GM23248 (cell line): ENCODE measurements around the gene FREY1.

Experiments used
- EZH2 ChIP-seq: fragments of 200-600 bp; sonication (generic); IDR thresholded peaks from 2 replicates; pipeline ENCODE4 v1.6.1; 2018; ENCODE audit warnings: antibody characterized with exemption, mild to moderate bottlenecking; ENCODE audit not compliant: insufficient read depth, poor library complexity, severe bottlenecking
- EZH2phosphoT487 ChIP-seq: fragments of 200-600 bp; sonication (generic); IDR thresholded peaks from 2 replicates; pipeline ENCODE4 v1.6.1; 2018; ENCODE audit warnings: antibody characterized with exemption, moderate library complexity, mild to moderate bottlenecking, low read depth; ENCODE audit not compliant: insufficient read depth

DNA sequence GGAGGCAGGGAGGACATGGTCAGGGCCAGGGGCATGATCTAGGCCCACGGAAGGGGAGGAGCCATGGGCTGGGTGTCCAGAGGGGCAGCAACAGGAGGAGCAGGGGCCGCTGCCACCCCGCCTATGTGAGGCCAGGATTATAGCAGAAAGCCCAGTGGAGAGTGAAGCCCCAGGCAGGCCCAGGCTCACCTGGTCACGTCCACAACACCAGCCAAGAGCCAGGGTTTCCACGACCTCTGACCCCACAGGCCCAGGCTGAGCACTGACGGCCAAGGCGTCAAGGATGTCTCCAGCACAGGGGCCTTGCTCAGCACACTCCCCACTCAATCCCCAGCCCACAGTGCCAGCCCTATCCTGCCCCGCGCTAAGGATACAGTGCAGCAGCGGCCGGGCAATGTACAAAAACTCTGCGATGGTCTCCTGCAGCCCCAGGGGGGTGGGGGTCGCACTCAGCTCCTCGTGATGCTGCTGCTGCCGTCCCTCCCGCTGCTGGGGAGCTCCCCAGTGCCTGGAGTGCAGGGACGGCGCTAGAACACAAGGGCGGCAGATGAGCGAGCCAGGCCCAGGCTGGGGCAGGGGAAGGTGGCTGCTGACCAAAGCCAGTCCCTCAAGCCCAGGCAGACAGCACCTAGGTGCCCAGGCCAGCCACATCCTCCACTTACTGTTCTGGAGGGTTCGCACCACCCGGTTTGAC lies 7.0 kb upstream of the FREY1 start:
- TF ChIP-seq EZH2, result no peak
- TF ChIP-seq EZH2phosphoT487, result no peak
